Hepatocyte (in vitro differentiated cells): ENCODE data around the gene CCDC8.

ENCODE experiments used
- CTCF ChIP-seq: fragments of 200-600 bp; sonication (generic); IDR thresholded peaks from 2 replicates; pipeline ENCODE4 v1.5.1; 2016; ENCODE audit warnings: antibody characterized with exemption, mild to moderate bottlenecking; ENCODE audit not compliant: poor library complexity
- EZH2 ChIP-seq: fragments of 200-600 bp; sonication (generic); IDR thresholded peaks from 2 replicates; pipeline ENCODE4 v1.6.1; 2016; ENCODE audit warnings: antibody characterized with exemption, mild to moderate bottlenecking, borderline replicate concordance
- EZH2phosphoT487 ChIP-seq: fragments of 200-600 bp; sonication (generic); IDR thresholded peaks from one replicate; pipeline ENCODE4 v1.6.1; 2018; ENCODE audit warnings: antibody characterized with exemption, mild to moderate bottlenecking, low read depth, moderate library complexity; ENCODE audit not compliant: unreplicated experiment, severe bottlenecking

- TF ChIP-seq CTCF (no peak), EZH2phosphoT487 (no peak), EZH2 (no peak)
Measured at GRCh38 chr19:46447006-46447405, 33.6 kb upstream of the CCDC8 start.
